Dermis microvascular lymphatic vessel endothelial cell (primary cell): ENCODE results near the gene MMAB. TPM values are rescaled to one million over a fixed set of nuclear protein-coding genes. Genes with fewer than 3 reads are reported as not detected.

Experiments
- DNase-seq, 2 donors: peaks; one replicate each; pipeline versions ENCODE4 v3.0.0 to v3.0.0-alpha.2; 2010; ENCODE audit warnings: low read depth in 2 of 2
- total RNA-seq: library from RNA; depleted of rRNA; stranded (reverse); fragments of >200 nt; gene quantifications from 2 replicates; pipeline ENCODE4 v1.2.1, GENCODE V29; 2014

The MMAB gene
- total RNA-seq, 1 donor from 2014 or later, result 33.1 TPM

GRCh38 chr12:109583733-109584132 is 10.4 kb upstream of the MMAB start:
- DNase-seq, result no peak

- DNase-seq, result no peak
These were observed 9.3 kb upstream of the MMAB start for GRCh38 chr12:109582636-109583035.

GRCh38 chr12:109581856-109582255 is 8.6 kb upstream of the MMAB start:
- DNase-seq, result no peak

- no peak for DNase-seq
These were observed 8.0 kb upstream of the MMAB start for GRCh38 chr12:109581334-109581691.

GRCh38 chr12:109580684-109581333 is 7.5 kb upstream of the MMAB start:
- DNase-seq, result no peak

- no peak for DNase-seq
These were observed 7.0 kb upstream of the MMAB start for GRCh38 chr12:109580272-109580671.

- DNase-seq, result no peak
These were observed 6.3 kb upstream of the MMAB start for GRCh38 chr12:109579639-109580038.

- DNase-seq, result no peak
These were observed 5.1 kb upstream of the MMAB start for GRCh38 chr12:109578330-109578927.

GRCh38 chr12:109577311-109577710 is 4.0 kb upstream of the MMAB start:
- no peak for DNase-seq

GRCh38 chr12:109575683-109576082 is 2.4 kb upstream of the MMAB start:
- DNase-seq, result no peak

GRCh38 chr12:109573914-109574244 is 575 bp upstream of the MMAB start:
- no peak for DNase-seq

GRCh38 chr12:109572506-109572845 is 828 bp downstream of the MMAB start:
- no peak for DNase-seq

GRCh38 chr12:109571773-109572505 is 1.4 kb downstream of the MMAB start:
- DNase-seq, result no peak

- DNase-seq, result no peak
These were observed 4.8 kb downstream of the MMAB start for GRCh38 chr12:109568486-109568885.

- DNase-seq, result no peak
These were observed 5.3 kb downstream of the MMAB start for GRCh38 chr12:109567967-109568366.

- DNase-seq, result no peak
These were observed 6.0 kb downstream of the MMAB start for GRCh38 chr12:109567296-109567695.

- no peak for DNase-seq
These were observed 6.9 kb downstream of the MMAB start for GRCh38 chr12:109566424-109566823.

- DNase-seq, result no peak
These were observed 9.7 kb downstream of the MMAB start for GRCh38 chr12:109563291-109564284.

- no peak for DNase-seq
These were observed 10.4 kb downstream of the MMAB start for GRCh38 chr12:109562871-109563270.

- DNase-seq, result no peak
These were observed 11.6 kb downstream of the MMAB start for GRCh38 chr12:109561711-109562030.

- DNase-seq, result no peak
These were observed 12.2 kb downstream of the MMAB start for GRCh38 chr12:109560867-109561710.
